Body of pancreas (tissue), 4 donors: Measurements from ENCODE around the gene NUP93. TPM values are rescaled to one million over a fixed set of nuclear protein-coding genes. Genes with fewer than 3 reads are reported as not detected.

ENCODE experiments used
- ATAC-seq: fragments of 150-250 bp; one replicate; pipeline ENCODE4 v1.9.1; 2016
- DNase-seq, 4 donors: peaks; one replicate each; pipeline ENCODE4 v3.0.0-alpha.2; 2019
- H3K27ac ChIP-seq, 4 donors: fragments of 200-600 bp; sonication (generic); 1 replicate in 3 of 4; 2 replicates in 1 of 4; pipeline versions ENCODE4 v1.5.1 to v1.6.1; 2016 to 2019; ENCODE audit warnings: mild to moderate bottlenecking in 1 of 4, mixed read lengths in 1 of 4, moderate library complexity in 1 of 4
- H3K27me3 ChIP-seq, 2 donors: fragments of 200-600 bp; sonication (generic); one replicate each; pipeline ENCODE4 v1.6.0; 2016; ENCODE audit warnings: mild to moderate bottlenecking in 1 of 2
- H3K36me3 ChIP-seq, 2 donors: fragments of 200-600 bp; sonication (generic); replicated peaks in 1 of 2; 2 replicates each; pipeline ENCODE4 v1.5.1; 2016; ENCODE audit warnings: low read depth in 2 of 2; ENCODE audit not compliant: insufficient read depth in 1 of 2
- H3K4me1 ChIP-seq: fragments of 200-600 bp; sonication (generic); one replicate; pipeline ENCODE4 v1.6.0; 2016
- H3K4me3 ChIP-seq, 2 donors: fragments of 200-600 bp; sonication (generic); 1 replicate in 1 of 2; 2 replicates in 1 of 2; pipeline ENCODE4 v1.5.1; 2016 to 2019
- H3K9me3 ChIP-seq, 3 donors: fragments of 200-600 bp; sonication (generic); 1 replicate in 2 of 3; 2 replicates in 1 of 3; pipeline ENCODE4 v1.5.1; 2016
- POLR2A ChIP-seq, 3 donors: fragments of 450-650 bp; IDR thresholded peaks; one replicate each; pipeline ENCODE4 v1.6.1; 2016; ENCODE audit warnings: antibody characterized with exemption in 3 of 3, mild to moderate bottlenecking in 2 of 3
- WGBS, 2 donors: methylation state at CpG; one replicate each; pipeline ENCODE4 v1.1.5; 2017; 5-methylcytosine and 5-hydroxymethylcytosine counted together
- intact Hi-C: fragments of 100-400 bp; cut with DNase I; formaldehyde crosslinking; loops from one replicate; pipeline ENCODE4 v1.15.1; 2023
- total RNA-seq, 2 donors: library from RNA; depleted of rRNA; stranded (reverse); fragments of >200 nt; gene quantifications; one replicate each; pipeline ENCODE4 v1.1.0, GENCODE V29; 2016
- TF ChIP-seq, protein P1 (sequence below), 7 experiments: fragments of 450-650 bp in 4 of 7; fragments of 200-600 bp in 3 of 7; sonication (generic) in 3 of 7; IDR thresholded peaks; one replicate each; pipeline ENCODE4 v1.5.1; 2016 to 2019; ENCODE audit warnings: antibody characterized with exemption in 7 of 7

NUP93 gene
- total RNA-seq, 2 donors from 2014 or later: 12.2 to 19.1 TPM

DNA sequence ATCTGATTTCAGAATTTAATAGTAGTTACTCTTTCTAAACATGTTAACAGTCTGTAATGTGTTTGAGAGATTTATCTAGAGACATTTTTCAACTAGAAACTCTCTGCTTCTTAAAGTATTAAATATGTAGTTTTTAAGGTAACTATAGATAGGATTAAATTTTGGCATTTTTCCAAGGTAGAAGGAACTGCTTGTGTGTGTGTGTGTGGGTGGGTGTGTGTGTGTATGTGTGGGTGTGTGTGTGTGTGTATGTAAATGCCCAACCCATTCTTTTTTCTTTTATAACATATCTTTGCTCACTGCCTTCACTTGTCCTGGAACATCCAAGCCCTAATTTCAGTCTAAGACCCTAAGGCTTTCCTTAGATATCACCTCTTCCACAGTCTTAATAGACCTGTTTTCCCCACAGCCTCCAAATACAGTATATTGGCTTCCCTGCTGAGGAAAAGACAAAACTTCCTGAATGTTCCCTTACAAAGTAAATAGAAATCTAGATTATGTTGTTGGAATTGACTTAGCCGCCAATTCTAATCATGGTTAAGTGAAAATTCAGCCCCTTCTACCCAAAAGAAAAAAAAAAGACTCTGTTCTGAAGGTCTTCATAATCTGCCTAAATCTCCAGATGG, 33.5 kb downstream of the NUP93 start:
- Histone ChIP-seq H3K4me3 (no peak overlapping the region), H3K4me1 (peaks cover 21% of the 10 kb centered on the region), H3K27ac (no peak overlapping the region), H3K27me3 (no peaks in the 10 kb centered on the region), H3K36me3 (no peaks in the 10 kb centered on the region), H3K9me3 (no peaks in the 10 kb centered on the region)
- TF ChIP-seq POLR2A (IDR thresholded peaks at IDR 0.05): no peak
- no peak for ATAC-seq
- intact Hi-C loops: no loop called here
- no peak for DNase-seq
- 36 to 40% methylated on average over 1 of the region's 1 CpG for WGBS, 2 donors

DNA sequence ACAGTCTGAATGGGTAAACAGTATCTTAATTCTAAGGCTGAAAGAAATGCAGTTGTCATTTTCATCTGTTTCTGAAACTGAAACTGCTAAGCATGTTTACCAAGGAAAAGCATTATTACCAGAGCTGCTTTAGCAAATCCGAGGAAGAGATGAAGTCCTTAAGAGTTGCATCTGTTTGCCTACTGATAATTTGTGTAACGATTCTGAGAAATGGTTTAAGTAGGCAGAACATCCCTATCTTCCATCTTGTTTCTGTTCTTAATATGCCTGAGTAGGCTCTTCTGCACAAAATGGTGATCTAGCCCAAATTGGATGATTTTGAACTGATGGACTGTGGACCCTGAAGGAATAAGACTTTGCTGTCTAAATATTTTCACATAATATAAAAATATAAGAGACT, 34.9 kb downstream of the NUP93 start:
- DNase-seq (no peak), ATAC-seq (no peak)
- Histone ChIP-seq H3K36me3 (no peaks in the 10 kb centered on the region), H3K4me1 (peaks cover 8% of the 10 kb centered on the region), H3K27ac (peak overlapping the region in 2 of 4 donors; percentile 5 to 13), H3K4me3 (no peak overlapping the region), H3K9me3 (no peaks in the 10 kb centered on the region), H3K27me3 (no peaks in the 10 kb centered on the region)
- no peak for TF ChIP-seq POLR2A (IDR thresholded peaks at IDR 0.05)
- TF ChIP-seq, protein P1, sequence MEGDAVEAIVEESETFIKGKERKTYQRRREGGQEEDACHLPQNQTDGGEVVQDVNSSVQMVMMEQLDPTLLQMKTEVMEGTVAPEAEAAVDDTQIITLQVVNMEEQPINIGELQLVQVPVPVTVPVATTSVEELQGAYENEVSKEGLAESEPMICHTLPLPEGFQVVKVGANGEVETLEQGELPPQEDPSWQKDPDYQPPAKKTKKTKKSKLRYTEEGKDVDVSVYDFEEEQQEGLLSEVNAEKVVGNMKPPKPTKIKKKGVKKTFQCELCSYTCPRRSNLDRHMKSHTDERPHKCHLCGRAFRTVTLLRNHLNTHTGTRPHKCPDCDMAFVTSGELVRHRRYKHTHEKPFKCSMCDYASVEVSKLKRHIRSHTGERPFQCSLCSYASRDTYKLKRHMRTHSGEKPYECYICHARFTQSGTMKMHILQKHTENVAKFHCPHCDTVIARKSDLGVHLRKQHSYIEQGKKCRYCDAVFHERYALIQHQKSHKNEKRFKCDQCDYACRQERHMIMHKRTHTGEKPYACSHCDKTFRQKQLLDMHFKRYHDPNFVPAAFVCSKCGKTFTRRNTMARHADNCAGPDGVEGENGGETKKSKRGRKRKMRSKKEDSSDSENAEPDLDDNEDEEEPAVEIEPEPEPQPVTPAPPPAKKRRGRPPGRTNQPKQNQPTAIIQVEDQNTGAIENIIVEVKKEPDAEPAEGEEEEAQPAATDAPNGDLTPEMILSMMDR (IDR thresholded peaks at IDR 0.05): no peak
- WGBS, 2 donors: 44 to 58% methylated on average over 2 of the region's 2 CpGs
- intact Hi-C loops: no loop called here

DNA sequence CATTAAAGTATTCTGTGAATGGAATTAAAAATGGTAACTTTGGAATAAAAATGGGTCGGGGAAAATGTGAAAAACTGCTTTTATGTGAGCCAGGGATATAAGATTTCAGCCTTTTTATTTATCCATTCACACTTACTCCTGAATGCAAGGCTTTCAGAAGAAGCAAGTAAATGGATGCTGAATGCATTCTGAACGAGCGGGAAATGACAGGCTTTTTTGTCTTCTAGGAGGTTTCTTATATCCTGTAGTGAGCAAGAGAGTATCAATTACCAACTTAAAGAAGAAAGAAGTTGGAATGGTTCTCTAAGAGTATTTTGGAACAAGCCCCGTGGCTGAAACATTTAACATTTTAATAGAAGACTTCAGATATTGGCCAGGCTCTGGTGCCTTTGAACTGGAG, 36.0 kb downstream of the NUP93 start:
- H3K27me3 ChIP-seq: no peaks in the 10 kb centered on the region
- DNase-seq: no peak
- H3K27ac ChIP-seq: no peak overlapping the region
- intact Hi-C loops: no loop called here
- ATAC-seq: no peak
- no peaks in the 10 kb centered on the region for H3K9me3 ChIP-seq
- 94 to 95% methylated on average over 4 of the region's 4 CpGs for WGBS, 2 donors
- peaks cover 4% of the 10 kb centered on the region for H3K4me1 ChIP-seq
- TF ChIP-seq, protein P1 (IDR thresholded peaks at IDR 0.05): no peak
- no peak for TF ChIP-seq POLR2A (IDR thresholded peaks at IDR 0.05)
- no peak overlapping the region for H3K4me3 ChIP-seq
- H3K36me3 ChIP-seq: no peaks in the 10 kb centered on the region

DNA sequence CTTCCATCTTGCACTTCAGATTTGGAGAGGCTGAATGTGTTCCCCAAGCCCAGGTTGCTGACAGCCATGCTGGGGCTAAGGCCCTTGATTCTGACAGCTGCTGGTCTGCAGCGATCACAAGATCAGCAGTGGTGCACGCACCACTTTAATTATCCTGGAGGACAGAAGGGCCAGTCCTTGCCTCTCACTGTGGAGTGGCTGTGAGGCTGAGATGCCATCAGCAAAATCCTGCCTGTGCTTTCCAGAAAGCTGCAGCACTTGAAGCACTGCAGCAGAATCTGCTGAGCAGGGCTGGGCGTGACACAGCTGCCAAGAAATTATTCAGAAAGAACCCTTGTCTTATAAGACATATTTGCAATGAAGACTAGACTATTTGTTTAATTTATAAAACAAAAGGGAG, 37.1 kb downstream of the NUP93 start:
- TF ChIP-seq POLR2A (IDR thresholded peaks at IDR 0.05): no peak
- TF ChIP-seq, protein P1 (IDR thresholded peaks at IDR 0.05): no peak
- Histone ChIP-seq H3K36me3 (no peaks in the 10 kb centered on the region), H3K4me1 (peaks cover 4% of the 10 kb centered on the region), H3K27me3 (no peaks in the 10 kb centered on the region), H3K9me3 (no peaks in the 10 kb centered on the region), H3K27ac (no peak overlapping the region), H3K4me3 (no peak overlapping the region)
- DNase-seq (no peak), ATAC-seq (no peak)
- WGBS, 2 donors: 88 to 97% methylated on average over 3 of the region's 3 CpGs
- intact Hi-C loops: no loop called here

DNA sequence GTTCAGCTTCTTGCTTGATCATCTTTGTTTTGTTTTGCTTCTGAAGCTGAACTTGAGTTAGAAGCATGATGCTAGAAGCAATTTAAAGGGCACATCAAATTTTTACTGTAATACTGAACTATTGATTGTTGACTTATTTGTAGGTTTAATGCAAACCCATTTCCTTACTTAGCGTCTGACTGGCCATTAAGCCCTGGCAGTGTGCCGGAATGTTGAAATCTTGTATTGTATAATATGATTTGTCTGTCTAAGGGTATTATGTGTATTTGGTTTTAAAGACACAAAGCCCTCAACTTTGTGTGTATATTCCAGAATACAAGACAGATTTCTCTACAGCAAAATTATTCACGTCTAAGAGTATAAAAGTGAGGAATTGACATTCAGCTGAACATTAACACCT, 39.7 kb downstream of the NUP93 start:
- Histone ChIP-seq H3K4me1 (peaks cover 21% of the 10 kb centered on the region), H3K27me3 (no peaks in the 10 kb centered on the region), H3K36me3 (no peaks in the 10 kb centered on the region), H3K27ac (no peak overlapping the region), H3K4me3 (no peak overlapping the region), H3K9me3 (no peaks in the 10 kb centered on the region)
- DNase-seq: peak in 1 of 4 donors; percentile 16
- no peak for TF ChIP-seq POLR2A (IDR thresholded peaks at IDR 0.05)
- no peak for ATAC-seq
- WGBS, 2 donors: 56 to 71% methylated on average over 3 of the region's 3 CpGs
- intact Hi-C loops: no loop called here
